Fibroblast of mammary gland (primary cell): Measurements from ENCODE around the gene CLASRP.

Source experiments
- DNase-seq: peaks from one replicate; pipeline ENCODE4 v3.0.0-alpha.2; 2010; ENCODE audit warnings: low read depth
- H3K4me3 ChIP-seq: 2 replicates; pipeline ENCODE4 v1.5.1; 2011; ENCODE audit warnings: low read depth, mild to moderate bottlenecking, low read length, moderate library complexity; ENCODE audit not compliant: control insufficient read depth
- TF ChIP-seq, protein P1 (sequence below): conservative IDR thresholded peaks from 2 replicates; pipeline ENCODE4 v1.5.1; 2011; ENCODE audit warnings: low read depth, low read length, inconsistent platforms; ENCODE audit not compliant: control insufficient read depth, insufficient read depth

Gene CLASRP

DNA sequence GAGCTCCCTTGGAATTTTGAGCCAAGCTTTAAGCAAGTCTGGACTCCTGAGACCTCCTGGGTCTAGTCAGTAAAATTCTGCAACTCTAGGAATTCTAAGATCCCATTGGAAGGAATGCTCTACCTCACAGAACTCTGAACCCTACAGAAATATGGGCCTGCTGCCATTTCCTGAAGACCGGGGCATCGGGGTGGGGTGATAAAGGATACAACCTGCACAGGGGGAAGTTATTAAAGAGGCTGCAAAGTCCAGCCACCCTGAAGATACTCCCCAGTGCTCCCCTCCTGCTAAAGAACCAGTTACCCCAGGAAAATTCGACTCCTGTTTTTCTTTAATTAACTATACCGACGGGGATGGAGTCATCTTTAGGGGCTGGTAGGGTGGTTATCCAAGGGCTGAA lies 51.8 kb downstream of the CLASRP start:
- TF ChIP-seq, protein P1, sequence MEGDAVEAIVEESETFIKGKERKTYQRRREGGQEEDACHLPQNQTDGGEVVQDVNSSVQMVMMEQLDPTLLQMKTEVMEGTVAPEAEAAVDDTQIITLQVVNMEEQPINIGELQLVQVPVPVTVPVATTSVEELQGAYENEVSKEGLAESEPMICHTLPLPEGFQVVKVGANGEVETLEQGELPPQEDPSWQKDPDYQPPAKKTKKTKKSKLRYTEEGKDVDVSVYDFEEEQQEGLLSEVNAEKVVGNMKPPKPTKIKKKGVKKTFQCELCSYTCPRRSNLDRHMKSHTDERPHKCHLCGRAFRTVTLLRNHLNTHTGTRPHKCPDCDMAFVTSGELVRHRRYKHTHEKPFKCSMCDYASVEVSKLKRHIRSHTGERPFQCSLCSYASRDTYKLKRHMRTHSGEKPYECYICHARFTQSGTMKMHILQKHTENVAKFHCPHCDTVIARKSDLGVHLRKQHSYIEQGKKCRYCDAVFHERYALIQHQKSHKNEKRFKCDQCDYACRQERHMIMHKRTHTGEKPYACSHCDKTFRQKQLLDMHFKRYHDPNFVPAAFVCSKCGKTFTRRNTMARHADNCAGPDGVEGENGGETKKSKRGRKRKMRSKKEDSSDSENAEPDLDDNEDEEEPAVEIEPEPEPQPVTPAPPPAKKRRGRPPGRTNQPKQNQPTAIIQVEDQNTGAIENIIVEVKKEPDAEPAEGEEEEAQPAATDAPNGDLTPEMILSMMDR = no peak
- H3K4me3 ChIP-seq = peak overlapping the region; percentile 58
- no peak for DNase-seq

DNA sequence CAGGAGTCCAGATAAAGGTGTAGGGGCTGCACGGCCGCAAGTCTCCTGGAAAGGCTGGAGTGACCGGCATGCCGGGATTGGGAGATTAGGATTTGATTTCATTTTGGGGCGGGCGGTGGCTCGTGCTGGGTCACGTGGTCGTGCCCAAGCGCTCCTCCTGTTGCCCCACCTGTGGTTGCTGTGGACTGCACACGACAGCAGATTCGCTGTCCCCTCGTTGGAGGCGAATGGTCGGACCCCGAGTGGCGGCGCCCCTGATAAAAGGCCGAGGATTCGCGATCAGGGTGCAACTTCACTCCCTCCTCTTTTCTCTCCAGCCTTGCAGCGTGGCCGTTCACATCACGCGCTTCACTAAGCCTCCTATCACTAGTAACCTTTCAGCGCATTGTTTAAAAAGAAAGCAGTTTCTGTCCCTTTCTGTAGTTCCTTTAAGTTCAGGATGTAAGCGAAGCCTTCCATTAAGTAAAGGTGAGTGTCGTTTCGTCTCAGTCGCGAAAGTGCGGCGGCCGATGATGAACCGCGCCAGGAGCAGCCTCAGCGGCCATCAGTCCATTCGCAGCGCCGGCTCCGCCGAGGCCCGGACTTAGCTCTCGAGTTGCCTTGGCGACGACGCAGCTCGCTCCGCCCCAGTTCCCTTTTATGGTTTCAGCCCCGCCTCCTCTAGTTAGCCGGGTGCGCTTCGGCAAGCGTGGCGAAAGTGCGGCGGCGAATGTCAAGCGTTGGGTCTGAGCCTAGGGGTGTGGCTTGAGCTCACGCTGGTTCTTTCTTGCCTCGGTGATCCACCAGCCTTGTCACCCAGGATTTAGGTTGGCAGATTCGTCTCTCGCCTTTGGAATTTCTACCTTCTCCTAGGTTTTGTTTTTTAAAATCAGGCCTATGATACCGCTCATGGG lies 52.4 kb downstream of the CLASRP start:
- TF ChIP-seq, protein P1 = no peak
- peak; percentile 99 for DNase-seq
- peak overlapping the region; percentile 93 for H3K4me3 ChIP-seq

DNA sequence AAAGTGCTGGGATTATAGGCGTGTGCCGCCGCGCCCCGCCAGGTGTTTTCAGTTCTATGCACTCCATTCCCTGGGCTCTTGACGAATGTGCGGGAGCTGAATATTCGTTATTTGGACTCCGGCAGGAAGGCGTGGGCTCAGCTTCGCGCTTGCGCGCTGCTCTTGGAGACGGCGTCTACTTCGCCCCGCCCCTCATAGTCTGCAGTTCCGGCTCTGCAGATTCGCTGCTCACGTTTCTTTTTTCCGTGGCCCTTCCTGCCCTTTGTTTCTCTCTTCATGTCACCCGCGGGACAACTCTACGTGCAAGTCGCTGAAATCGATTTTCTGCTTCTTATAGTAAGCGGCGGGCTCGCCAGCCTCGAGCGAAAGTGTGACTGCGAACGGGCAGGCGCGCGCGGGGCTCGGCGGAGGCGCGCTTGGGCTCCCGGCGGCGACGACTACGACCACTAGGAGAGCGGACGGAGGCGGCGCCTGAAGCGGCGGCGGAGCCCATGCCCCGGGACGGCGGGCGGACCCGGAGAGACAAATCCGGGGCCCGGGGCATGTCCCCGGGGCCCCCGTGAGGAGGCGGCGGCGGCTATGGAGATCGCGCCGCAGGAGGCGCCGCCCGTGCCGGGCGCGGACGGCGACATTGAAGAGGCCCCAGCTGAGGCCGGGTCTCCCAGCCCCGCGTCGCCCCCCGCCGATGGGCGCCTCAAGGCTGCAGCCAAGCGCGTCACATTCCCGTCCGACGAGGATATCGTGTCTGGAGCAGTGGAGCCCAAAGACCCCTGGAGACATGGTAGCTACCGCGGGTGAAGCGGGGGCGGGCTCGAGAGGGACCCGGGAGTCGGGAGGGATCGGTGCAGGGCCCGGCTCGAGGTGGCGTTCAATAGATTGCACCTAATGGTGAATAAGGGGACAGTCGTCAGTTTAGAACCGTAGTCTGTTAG lies 54.2 kb downstream of the CLASRP start, which contains the start of gene PPP1R37:
Gene PPP1R37, plus strand, starts transcription at position 433 of the 932 bp plus-strand sequence. Its CDS starts 147 bp downstream, at position 580.
- TF ChIP-seq, protein P1 = no peak
- peak; percentile 98 for DNase-seq
- H3K4me3 ChIP-seq = peak within 1 kb of the TSS; percentile 93

DNA sequence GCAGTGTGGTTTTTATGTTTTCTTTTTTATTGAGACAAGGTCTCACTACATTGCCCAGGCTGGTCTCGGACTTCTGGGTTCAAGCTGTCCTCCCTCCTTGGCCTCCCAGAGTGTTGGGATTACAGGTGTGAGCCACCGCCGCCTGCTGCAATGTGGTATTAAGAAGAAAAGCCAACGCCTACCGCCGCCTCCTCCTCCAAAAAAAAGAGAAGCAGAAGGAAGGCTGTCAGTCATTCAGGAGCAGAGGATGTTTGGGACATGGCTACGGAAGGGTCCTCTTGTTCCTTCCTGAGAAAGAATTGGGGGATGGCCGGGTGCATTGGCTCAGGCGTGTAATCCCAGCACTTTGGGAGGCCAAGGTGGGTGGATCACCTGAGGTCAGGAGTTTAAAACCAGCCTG lies 55.3 kb downstream of the CLASRP start:
- DNase-seq = no peak
- TF ChIP-seq, protein P1 = no peak
- H3K4me3 ChIP-seq = peak overlapping the region; percentile 93

DNA sequence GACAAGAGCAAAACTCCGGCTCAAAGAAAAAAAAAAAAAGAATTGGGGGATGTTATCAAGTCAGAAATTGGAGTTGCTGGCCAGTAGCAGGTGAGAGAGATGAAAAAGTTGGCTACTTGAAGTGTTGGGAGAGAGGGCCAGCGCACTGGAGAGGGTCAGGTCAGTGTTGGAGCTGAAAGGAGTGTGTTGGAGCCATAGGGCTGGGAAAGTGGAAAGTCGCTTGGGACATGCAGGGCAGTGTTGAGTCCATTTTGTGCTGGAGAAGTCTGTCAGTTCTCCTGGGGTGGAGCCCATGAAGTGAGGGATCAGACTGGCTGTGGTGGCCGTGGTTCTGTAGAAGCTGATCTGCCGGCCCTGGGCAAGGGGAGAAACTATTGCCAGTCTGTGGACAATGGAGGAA lies 55.9 kb downstream of the CLASRP start:
- TF ChIP-seq, protein P1 = no peak
- no peak for DNase-seq
- H3K4me3 ChIP-seq = no peak overlapping the region
